Ovary (tissue), 9 donors: Measurements from ENCODE around the gene TMEM63B. TPM values are rescaled to one million over a fixed set of nuclear protein-coding genes. Genes with fewer than 3 reads are reported as not detected.

ENCODE experiments used
- DNase-seq, 5 donors: peaks; one replicate each; pipeline ENCODE4 v3.0.0-alpha.2; 2019 to 2020
- H3K27ac ChIP-seq, 2 donors: fragments of 200-600 bp; one replicate each; pipeline versions ENCODE4 v1.5.1 to v1.8.0; 2019 to 2022
- H3K27me3 ChIP-seq: fragments of 200-600 bp; one replicate; pipeline ENCODE4 v1.8.0; 2022
- H3K36me3 ChIP-seq: fragments of 200-600 bp; sonication (generic); one replicate; pipeline ENCODE4 v1.5.1; 2019
- H3K4me1 ChIP-seq: one replicate; pipeline ENCODE4 v1.8.1; 2013; ENCODE audit warnings: mild to moderate bottlenecking, moderate library complexity; ENCODE audit not compliant: insufficient read depth
- H3K4me3 ChIP-seq: fragments of 200-600 bp; sonication (generic); one replicate; pipeline ENCODE4 v1.5.1; 2017
- H3K9me3 ChIP-seq, 2 donors: fragments of 200-600 bp in 1 of 2; sonication (generic) in 1 of 2; one replicate each; pipeline versions ENCODE4 v1.5.1 to v1.8.1; 2013 to 2019; ENCODE audit warnings: mild to moderate bottlenecking in 1 of 2, moderate library complexity in 1 of 2
- EP300 ChIP-seq: sonication (generic); formaldehyde crosslinking; IDR thresholded peaks from one replicate; pipeline ENCODE4 v1.6.1; 2017; ENCODE audit warnings: antibody characterized with exemption
- POLR2A ChIP-seq: fragments of 450-650 bp; IDR thresholded peaks from one replicate; pipeline ENCODE4 v1.6.1; 2017; ENCODE audit warnings: antibody characterized with exemption, mild to moderate bottlenecking, moderate library complexity
- WGBS, 3 donors: extraction: QIAGEN DNeasy Blood & Tissue Kit in 1 of 3; methylation state at CpG; one replicate each; pipeline versions ENCODE4 v1.1.5 to v1.1.7; 2013 to 2017; 5-methylcytosine and 5-hydroxymethylcytosine counted together
- intact Hi-C, 4 donors: fragments of 100-400 bp; cut with DNase I; formaldehyde crosslinking; loops; one replicate each; pipeline versions ENCODE4 v1.11.0 to v1.15.1; 2022 to 2023
- polyA plus RNA-seq, 2 donors: library from polyadenylated mRNA; stranded (reverse); fragments of 200-250 nt in 1 of 2; fragments of 350-450 nt in 1 of 2; fragmentation: Illumina TruSeq in 1 of 2; extraction: RNeasy Lipid Tissue Mini Kit (QIAGEN cat#74804) in 1 of 2; gene quantifications; one replicate each; pipeline ENCODE4 v1.2.3, GENCODE V29; 2013 to 2014
- total RNA-seq, 7 donors: library from RNA; depleted of rRNA in 2 of 7; stranded (reverse); fragments of >200 nt in 2 of 7; fragmentation: NEBNext Ultra II Directional in 3 of 7; extraction: Animal tissue kit (Norgen Biotek cat#: 25700) in 3 of 7; gene quantifications; one replicate each; pipeline versions ENCODE4 v1.1.0 to v1.2.4, GENCODE V29; 2016 to 2023
- TF ChIP-seq, protein P1 (sequence below), 3 donors: fragments of 450-650 bp in 2 of 3; fragments of 200-600 bp in 1 of 3; IDR thresholded peaks; one replicate each; pipeline versions ENCODE4 v1.5.1 to v1.8.0; 2016 to 2022; ENCODE audit warnings: antibody characterized with exemption in 3 of 3, mild to moderate bottlenecking in 1 of 3
- donor health status: DM: no; HTN: no; CAD: no; lungs with moderate emphysema.
- donor health status: DM: no; HTN: no; CAD: no.
- donor health status: Bipolar disorder and iron deficiency.
- donor health status: DM: yes; HTN: yes; CAD: no.
- donor health status: DM: no; HTN: no; CAD: no.
- donor health status: DM: yes; HTN: yes; CAD: no.

Gene TMEM63B
- total and polyA plus RNA-seq, 9 donors, result 7.5 to 25.7 (median 16.5) TPM

DNA sequence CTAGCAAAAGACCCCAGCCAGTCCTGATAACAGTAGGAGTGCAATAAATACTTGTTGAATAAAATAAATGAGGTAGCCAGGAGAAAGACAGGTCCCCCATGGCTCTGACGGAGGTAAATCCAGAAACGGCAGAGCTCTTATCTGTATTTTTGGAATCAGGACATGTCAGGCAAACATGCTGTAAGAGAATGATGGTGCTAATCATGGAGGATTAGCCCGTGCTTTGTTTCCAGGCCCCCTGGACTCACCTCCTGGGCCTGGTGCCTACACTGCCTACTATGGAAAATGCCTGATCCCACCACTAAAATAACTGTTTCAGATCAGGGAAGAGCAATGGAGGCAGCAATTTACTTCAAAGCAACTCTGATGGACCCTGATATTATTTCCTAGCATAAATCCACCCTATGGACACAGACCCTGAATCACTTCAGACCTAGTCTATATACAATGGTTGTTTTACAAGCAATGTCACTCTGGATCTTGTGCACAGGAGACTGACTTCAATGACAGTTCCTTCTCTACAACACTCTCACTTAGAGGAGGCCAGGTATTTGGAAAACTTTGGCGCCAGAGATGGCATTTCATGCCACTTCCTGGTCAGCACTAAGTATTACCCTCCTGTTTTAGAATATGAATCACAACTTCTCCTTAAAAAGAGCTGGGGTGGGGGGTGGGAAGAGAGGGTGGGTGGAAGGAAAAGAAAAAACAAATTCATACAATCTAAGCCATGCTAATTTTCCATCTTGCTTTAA lies 6.5 kb upstream of the TMEM63B start:
- H3K27ac ChIP-seq, result no peak overlapping the region
- no peaks in the 10 kb centered on the region for H3K36me3 ChIP-seq
- 67 to 80% (median 71%) methylated on average over 4 of the region's 4 CpGs for WGBS, 3 donors
- no peak for TF ChIP-seq POLR2A
- TF ChIP-seq, protein P1, sequence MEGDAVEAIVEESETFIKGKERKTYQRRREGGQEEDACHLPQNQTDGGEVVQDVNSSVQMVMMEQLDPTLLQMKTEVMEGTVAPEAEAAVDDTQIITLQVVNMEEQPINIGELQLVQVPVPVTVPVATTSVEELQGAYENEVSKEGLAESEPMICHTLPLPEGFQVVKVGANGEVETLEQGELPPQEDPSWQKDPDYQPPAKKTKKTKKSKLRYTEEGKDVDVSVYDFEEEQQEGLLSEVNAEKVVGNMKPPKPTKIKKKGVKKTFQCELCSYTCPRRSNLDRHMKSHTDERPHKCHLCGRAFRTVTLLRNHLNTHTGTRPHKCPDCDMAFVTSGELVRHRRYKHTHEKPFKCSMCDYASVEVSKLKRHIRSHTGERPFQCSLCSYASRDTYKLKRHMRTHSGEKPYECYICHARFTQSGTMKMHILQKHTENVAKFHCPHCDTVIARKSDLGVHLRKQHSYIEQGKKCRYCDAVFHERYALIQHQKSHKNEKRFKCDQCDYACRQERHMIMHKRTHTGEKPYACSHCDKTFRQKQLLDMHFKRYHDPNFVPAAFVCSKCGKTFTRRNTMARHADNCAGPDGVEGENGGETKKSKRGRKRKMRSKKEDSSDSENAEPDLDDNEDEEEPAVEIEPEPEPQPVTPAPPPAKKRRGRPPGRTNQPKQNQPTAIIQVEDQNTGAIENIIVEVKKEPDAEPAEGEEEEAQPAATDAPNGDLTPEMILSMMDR (IDR thresholded peaks at IDR 0.05), result no peak
- TF ChIP-seq EP300, result no peak
- H3K4me3 ChIP-seq, result no peak overlapping the region
- intact Hi-C loops, result no loop called here
- DNase-seq, result no peak
- no peaks in the 10 kb centered on the region for H3K27me3 ChIP-seq
- H3K9me3 ChIP-seq, result no peaks in the 10 kb centered on the region
- peaks cover 5% of the 10 kb centered on the region for H3K4me1 ChIP-seq

DNA sequence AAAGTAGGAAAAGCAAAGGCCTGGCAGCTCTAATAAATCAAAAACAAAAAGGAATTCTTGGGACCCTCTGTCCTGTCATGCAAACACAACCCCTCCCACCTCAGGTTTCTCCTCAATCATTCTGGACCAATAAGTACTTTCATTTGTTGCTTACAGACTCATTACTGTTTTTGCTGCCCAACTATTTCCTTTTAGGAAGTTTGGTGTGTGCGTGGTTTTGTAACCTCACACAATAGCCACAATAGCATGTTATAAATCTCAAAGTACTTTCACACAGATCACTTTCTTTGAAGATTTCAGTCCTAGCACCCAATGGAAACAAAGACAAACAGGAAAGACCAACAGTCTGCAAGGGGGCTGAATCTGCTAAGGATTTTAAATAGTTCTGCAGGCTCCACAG lies 4.6 kb upstream of the TMEM63B start:
- no peak overlapping the region for H3K4me3 ChIP-seq

GRCh38 chr6:44123544-44123943 lies 3.8 kb upstream of the TMEM63B start:
- Histone ChIP-seq H3K27me3 (no peaks in the 10 kb centered on the region), H3K4me3 (no peak overlapping the region), H3K36me3 (no peaks in the 10 kb centered on the region), H3K9me3 (no peaks in the 10 kb centered on the region), H3K27ac (no peak overlapping the region), H3K4me1 (peaks cover 4% of the 10 kb centered on the region)
- TF ChIP-seq EP300 (no peak), POLR2A (no peak)
- TF ChIP-seq, protein P1 (IDR thresholded peaks at IDR 0.05), result no peak
- intact Hi-C loops, result no loop called here
- no peak for DNase-seq
- WGBS, 3 donors, result 94 to 99% (median 99%) methylated on average over 2 of the region's 2 CpGs

More for the DNA sequence above, 4.6 kb upstream of the TMEM63B start:
- Histone ChIP-seq H3K27me3 (no peaks in the 10 kb centered on the region), H3K9me3 (no peaks in the 10 kb centered on the region), H3K4me1 (peaks cover 1% of the 10 kb centered on the region), H3K36me3 (no peaks in the 10 kb centered on the region), H3K27ac (no peak overlapping the region)
- no peak for DNase-seq
- TF ChIP-seq, protein P1 (IDR thresholded peaks at IDR 0.05), result no peak
- TF ChIP-seq POLR2A (no peak), EP300 (no peak)
- intact Hi-C loops, result no loop called here
- WGBS, 3 donors, result 51 to 66% (median 53%) methylated on average over 1 of the region's 1 CpG

DNA sequence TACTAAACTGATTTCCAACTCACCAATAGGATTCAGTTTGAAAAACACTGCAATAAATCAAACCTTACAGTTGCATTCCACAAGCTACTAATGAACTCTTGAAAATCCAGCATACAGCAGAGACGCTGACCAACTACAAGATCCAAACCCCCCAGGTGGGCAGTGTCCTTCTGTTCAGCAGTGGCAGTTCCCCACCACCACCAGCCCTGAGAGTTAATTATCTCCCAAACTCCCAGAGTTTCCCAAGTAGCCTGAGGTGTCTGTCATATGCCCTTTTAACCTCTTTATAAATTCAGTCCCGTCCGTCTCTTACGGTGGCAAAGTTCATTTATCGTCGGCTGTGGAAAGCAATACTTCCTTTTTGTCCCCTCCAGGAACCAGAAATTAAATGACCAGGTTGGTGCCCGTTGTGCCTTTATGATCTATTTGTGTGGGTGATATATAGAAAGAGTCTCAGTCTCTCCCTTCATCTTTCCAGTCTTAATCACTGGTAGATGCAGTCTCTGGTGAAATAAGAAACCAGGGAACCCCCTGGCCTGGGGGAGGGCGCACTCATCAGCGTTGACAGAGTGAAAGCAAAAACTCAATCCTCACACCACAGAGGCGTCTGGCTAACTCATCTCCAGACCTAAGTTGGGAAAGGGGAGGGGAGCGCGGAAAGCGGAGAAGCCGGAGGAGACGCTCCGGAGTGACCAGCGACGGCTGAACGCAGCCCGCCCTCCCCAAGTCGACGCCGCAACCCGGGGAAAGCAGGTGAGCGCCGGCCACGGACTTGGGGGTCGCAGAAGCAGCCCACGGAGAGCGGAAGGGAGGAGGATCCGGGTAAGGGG lies 819 bp upstream of the TMEM63B start:
- Histone ChIP-seq H3K4me3 (peak overlapping the region; percentile 84), H3K9me3 (no peaks in the 10 kb centered on the region), H3K27ac (peak overlapping the region; percentile 58 to 71), H3K27me3 (no peaks in the 10 kb centered on the region), H3K4me1 (peaks cover 6% of the 10 kb centered on the region), H3K36me3 (no peaks in the 10 kb centered on the region)
- no peak for TF ChIP-seq EP300
- intact Hi-C loops, result no loop called here
- WGBS, 3 donors, result 1 to 2% (median 2%) methylated on average over 31 of the region's 31 CpGs
- DNase-seq, result peak in 3 of 5 donors; percentile 40 to 73 (median 54)
